ENCODE results near the gene DENND4C. TPM values are rescaled to one million over a fixed set of nuclear protein-coding genes. Genes with fewer than 3 reads are reported as not detected.

The DENND4C gene
- total RNA-seq, 2 donors from 2014 or later, result 56.4 to 91.4 TPM

DNA sequence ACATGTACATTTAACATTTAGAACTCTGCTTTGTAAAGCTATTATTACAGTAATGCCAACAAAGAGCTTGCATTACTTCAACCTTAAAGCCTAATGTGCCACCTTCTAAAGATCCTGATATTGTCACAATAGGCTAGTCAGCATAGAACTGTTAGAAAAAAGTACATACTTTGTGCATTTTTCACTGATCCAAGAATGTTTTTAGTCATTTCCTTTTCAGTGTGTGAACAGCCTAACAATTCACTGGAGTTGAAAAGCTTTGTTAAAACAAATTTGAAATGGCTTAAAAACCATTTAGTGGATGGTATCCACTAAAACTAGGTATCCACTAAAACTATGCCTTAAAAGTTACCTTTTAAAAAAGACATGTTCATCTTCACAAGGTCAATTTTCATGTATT lies 145.0 kb downstream of the DENND4C start:
- DNase-seq, result no peak
- Histone ChIP-seq H3K36me3 (peaks cover 11% of the 10 kb centered on the region), H3K4me3 (no peak overlapping the region), H3K9me3 (no peaks in the 10 kb centered on the region), H3K27me3 (no peaks in the 10 kb centered on the region), H3K27ac (no peak overlapping the region), H3K9ac (ENCODE audit: low read depth in 2 of 2, low read length in 2 of 2) (no peak overlapping the region), H3K4me1 (peaks cover 12% of the 10 kb centered on the region)
- TF ChIP-seq, protein P1, sequence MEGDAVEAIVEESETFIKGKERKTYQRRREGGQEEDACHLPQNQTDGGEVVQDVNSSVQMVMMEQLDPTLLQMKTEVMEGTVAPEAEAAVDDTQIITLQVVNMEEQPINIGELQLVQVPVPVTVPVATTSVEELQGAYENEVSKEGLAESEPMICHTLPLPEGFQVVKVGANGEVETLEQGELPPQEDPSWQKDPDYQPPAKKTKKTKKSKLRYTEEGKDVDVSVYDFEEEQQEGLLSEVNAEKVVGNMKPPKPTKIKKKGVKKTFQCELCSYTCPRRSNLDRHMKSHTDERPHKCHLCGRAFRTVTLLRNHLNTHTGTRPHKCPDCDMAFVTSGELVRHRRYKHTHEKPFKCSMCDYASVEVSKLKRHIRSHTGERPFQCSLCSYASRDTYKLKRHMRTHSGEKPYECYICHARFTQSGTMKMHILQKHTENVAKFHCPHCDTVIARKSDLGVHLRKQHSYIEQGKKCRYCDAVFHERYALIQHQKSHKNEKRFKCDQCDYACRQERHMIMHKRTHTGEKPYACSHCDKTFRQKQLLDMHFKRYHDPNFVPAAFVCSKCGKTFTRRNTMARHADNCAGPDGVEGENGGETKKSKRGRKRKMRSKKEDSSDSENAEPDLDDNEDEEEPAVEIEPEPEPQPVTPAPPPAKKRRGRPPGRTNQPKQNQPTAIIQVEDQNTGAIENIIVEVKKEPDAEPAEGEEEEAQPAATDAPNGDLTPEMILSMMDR (IDR thresholded peaks at IDR 0.05), result no peak
- intact Hi-C loops (cut with DNase I), result loop anchor here (5.0 kb wide), 1 partner anchor 82 kb away; no protein-coding TSS in a partner anchor

DNA sequence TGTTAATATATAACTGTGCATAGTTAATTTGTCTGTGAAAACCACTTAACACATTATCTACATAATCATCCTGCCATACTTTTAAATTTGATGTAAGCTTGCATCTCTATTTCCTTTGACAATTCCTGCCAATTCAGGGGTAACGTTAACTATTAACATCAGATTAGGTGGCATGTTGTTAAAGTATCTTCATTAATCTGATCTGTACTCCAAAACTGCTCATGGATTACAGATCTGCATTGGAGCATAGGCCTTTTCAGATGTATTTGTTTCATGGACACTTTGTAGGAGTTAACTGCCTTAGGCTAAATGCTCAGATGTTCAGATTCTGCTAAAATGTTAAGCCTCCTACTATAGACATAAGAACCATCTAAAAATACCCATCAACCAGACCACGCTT lies 146.4 kb downstream of the DENND4C start:
- H3K4me3 ChIP-seq, result no peak overlapping the region
- H3K9ac ChIP-seq (ENCODE audit: low read depth in 2 of 2, low read length in 2 of 2), result no peak overlapping the region
- H3K9me3 ChIP-seq, result no peaks in the 10 kb centered on the region
- H3K27me3 ChIP-seq, result no peaks in the 10 kb centered on the region
- H3K27ac ChIP-seq, result no peak overlapping the region
- TF ChIP-seq, protein P1 (IDR thresholded peaks at IDR 0.05), result no peak
- intact Hi-C loops (cut with DNase I), result loop anchor here (5.0 kb wide), 1 partner anchor 80 kb away; no protein-coding TSS in a partner anchor
- H3K36me3 ChIP-seq, result peaks cover 11% of the 10 kb centered on the region
- DNase-seq, result no peak
- H3K4me1 ChIP-seq, result peaks cover 12% of the 10 kb centered on the region

DNA sequence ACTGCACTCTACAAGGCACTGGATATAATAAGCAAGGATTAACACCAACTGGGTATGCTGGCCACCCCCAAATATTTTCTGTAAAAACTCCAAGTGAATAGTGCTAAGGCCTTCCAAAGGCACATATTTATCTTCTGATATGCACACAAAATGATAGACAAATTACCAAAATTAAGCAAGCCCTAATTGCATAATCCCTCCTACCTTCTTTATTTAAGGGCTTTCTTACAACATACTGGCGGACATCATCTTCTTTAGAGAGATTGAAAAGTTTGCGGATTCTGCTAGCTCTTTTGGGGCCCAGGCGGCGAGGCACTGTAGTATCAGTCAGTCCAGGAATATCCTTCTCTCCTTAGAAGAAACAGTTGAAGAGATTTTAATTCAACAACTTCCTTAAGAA lies 147.7 kb downstream of the DENND4C start:
- Histone ChIP-seq H3K27me3 (no peaks in the 10 kb centered on the region), H3K36me3 (peaks cover 11% of the 10 kb centered on the region), H3K9ac (ENCODE audit: low read depth in 2 of 2, low read length in 2 of 2) (peak overlapping the region in 1 of 2 donors; percentile 95), H3K27ac (no peak overlapping the region), H3K9me3 (no peaks in the 10 kb centered on the region), H3K4me1 (peaks cover 12% of the 10 kb centered on the region), H3K4me3 (peak overlapping the region; percentile 75)
- TF ChIP-seq, protein P1 (IDR thresholded peaks at IDR 0.05), result no peak
- intact Hi-C loops (cut with DNase I), result loop anchor here (5.0 kb wide), 1 partner anchor 79 kb away; no protein-coding TSS in a partner anchor
- DNase-seq, result no peak

DNA sequence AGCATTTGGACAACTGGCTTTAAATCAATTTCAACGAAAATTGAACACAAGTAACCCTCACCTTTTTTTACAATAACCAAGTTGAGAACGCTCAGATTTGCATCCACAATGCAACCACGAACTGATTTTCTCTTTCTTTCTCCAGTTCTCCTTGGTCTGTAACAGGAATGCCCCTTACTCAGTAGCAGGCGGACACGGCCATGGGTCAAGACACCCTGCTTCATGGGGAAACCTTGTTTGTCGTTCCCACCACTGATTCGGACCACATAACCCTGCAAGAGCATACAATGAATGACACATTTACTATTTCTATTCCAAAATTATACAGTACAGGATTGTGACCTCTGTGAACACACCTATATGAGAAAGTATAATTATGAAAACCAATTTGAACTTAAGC lies 148.2 kb downstream of the DENND4C start:
- intact Hi-C loops (cut with DNase I), result loop anchor here (5.0 kb wide), 1 partner anchor 79 kb away; no protein-coding TSS in a partner anchor

DNA sequence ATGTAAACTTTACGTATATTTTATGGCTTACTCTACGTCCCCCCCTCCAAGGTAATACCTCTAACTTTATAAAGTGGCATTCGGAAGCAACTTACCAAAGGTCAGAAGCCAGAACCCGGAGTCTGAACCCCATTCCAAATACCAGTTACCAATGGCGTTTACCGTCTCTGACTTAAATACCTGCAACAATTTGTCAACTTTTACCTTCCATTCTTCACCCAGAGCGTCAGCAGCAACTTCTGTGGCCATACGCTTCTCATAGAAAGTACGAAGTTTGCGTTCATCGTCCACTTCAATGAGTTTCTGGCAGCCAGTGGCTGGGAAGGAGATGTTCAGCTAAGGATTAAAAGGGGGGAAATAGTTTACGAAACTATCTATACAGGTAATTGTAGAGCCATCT lies 148.8 kb downstream of the DENND4C start:
- H3K9ac ChIP-seq (ENCODE audit: low read depth in 2 of 2, low read length in 2 of 2), result peak overlapping the region; percentile 94 to 95
- no peak for DNase-seq
- peak overlapping the region; percentile 75 for H3K4me3 ChIP-seq
- no peaks in the 10 kb centered on the region for H3K9me3 ChIP-seq
- intact Hi-C loops (cut with DNase I), result loop anchor here (5.0 kb wide), 1 partner anchor 78 kb away; no protein-coding TSS in a partner anchor
- peaks cover 11% of the 10 kb centered on the region for H3K36me3 ChIP-seq
- peaks cover 12% of the 10 kb centered on the region for H3K4me1 ChIP-seq
- no peaks in the 10 kb centered on the region for H3K27me3 ChIP-seq
- H3K27ac ChIP-seq, result peak overlapping the region; percentile 92
- TF ChIP-seq, protein P1 (IDR thresholded peaks at IDR 0.05), result no peak

More for the DNA sequence above, 148.2 kb downstream of the DENND4C start:
- Histone ChIP-seq H3K4me1 (peaks cover 12% of the 10 kb centered on the region), H3K27me3 (no peaks in the 10 kb centered on the region), H3K9me3 (no peaks in the 10 kb centered on the region), H3K9ac (ENCODE audit: low read depth in 2 of 2, low read length in 2 of 2) (peak overlapping the region; percentile 94 to 95), H3K27ac (no peak overlapping the region), H3K36me3 (peaks cover 11% of the 10 kb centered on the region), H3K4me3 (peak overlapping the region; percentile 75)
- DNase-seq, result no peak
- TF ChIP-seq, protein P1 (IDR thresholded peaks at IDR 0.05), result no peak
